Suprapubic skin (tissue), 4 donors: Measurements from ENCODE around the gene PC. TPM values are rescaled to one million over a fixed set of nuclear protein-coding genes. Genes with fewer than 3 reads are reported as not detected.
A peak's percentile ranks its signal among the peaks of the same experiment; 100 is the strongest.

Experiments used
- DNase-seq, 2 donors: peaks; one replicate each; pipeline ENCODE4 v3.0.0-alpha.2; 2019; ENCODE audit warnings: low spot score in 2 of 2
- H3K27ac ChIP-seq: fragments of 200-600 bp; sonication (generic); one replicate; pipeline ENCODE4 v1.5.1; 2019
- H3K27me3 ChIP-seq: fragments of 200-600 bp; sonication (generic); one replicate; pipeline ENCODE4 v1.5.1; 2019
- H3K36me3 ChIP-seq: fragments of 200-600 bp; sonication (generic); one replicate; pipeline ENCODE4 v1.5.1; 2019
- H3K4me1 ChIP-seq: fragments of 200-600 bp; sonication (generic); one replicate; pipeline ENCODE4 v1.5.1; 2019
- H3K4me3 ChIP-seq: fragments of 200-600 bp; sonication (generic); one replicate; pipeline ENCODE4 v1.5.1; 2019; ENCODE audit warnings: mild to moderate bottlenecking
- H3K9me3 ChIP-seq: fragments of 200-600 bp; sonication (generic); one replicate; pipeline ENCODE4 v1.5.1; 2019
- CTCF ChIP-seq, 2 donors: fragments of 200-600 bp in 1 of 2; fragments of 450-650 bp in 1 of 2; sonication (generic) in 1 of 2; IDR thresholded peaks; one replicate each; pipeline ENCODE4 v1.5.1; 2016 to 2019; ENCODE audit warnings: antibody characterized with exemption in 2 of 2, mild to moderate bottlenecking in 1 of 2, moderate library complexity in 1 of 2
- EP300 ChIP-seq: sonication (generic); formaldehyde crosslinking; IDR thresholded peaks from one replicate; pipeline ENCODE4 v1.6.1; 2017; ENCODE audit warnings: antibody characterized with exemption
- POLR2A ChIP-seq, 2 donors: fragments of 450-650 bp; IDR thresholded peaks; one replicate each; pipeline ENCODE4 v1.6.1; 2017; ENCODE audit warnings: antibody characterized with exemption in 2 of 2, mild to moderate bottlenecking in 2 of 2, moderate library complexity in 2 of 2
- POLR2AphosphoS5 ChIP-seq, 3 donors: sonication (generic); formaldehyde crosslinking; IDR thresholded peaks; one replicate each; pipeline ENCODE4 v1.6.1; 2017; ENCODE audit warnings: antibody characterized with exemption in 3 of 3
- WGBS: methylation state at CpG from one replicate; pipeline ENCODE4 v1.1.5; 2018; 5-methylcytosine and 5-hydroxymethylcytosine counted together
- total RNA-seq, 4 donors: library from RNA; depleted of rRNA; stranded (reverse); fragments of >200 nt; gene quantifications; one replicate each; pipeline ENCODE4 v1.1.0, GENCODE V29; 2016

Gene PC
- total RNA-seq, 4 donors from 2014 or later: 10.8 to 25.4 (median 13.9) TPM

- no peak overlapping the region for H3K4me3 ChIP-seq
- peaks cover 45% of the 10 kb centered on the region for H3K36me3 ChIP-seq
- no peaks in the 10 kb centered on the region for H3K27me3 ChIP-seq
- no peaks in the 10 kb centered on the region for H3K9me3 ChIP-seq
- TF ChIP-seq POLR2AphosphoS5 (IDR thresholded peaks at IDR 0.05): no peak
- peak; percentile 58 to 73 for DNase-seq
- H3K4me1 ChIP-seq: peaks cover 38% of the 10 kb centered on the region
- no peak overlapping the region for H3K27ac ChIP-seq
- 93% methylated on average over 15 of the region's 15 CpGs for WGBS
Measured at GRCh38 chr11:66845143-66845875, 112.9 kb downstream of the PC start.

GRCh38 chr11:66844496-66845142 is 113.6 kb downstream of the PC start:
- TF ChIP-seq POLR2AphosphoS5 (IDR thresholded peaks at IDR 0.05) (no peak), EP300 (no peak), CTCF (IDR thresholded peaks at IDR 0.05) (no peak), POLR2A (IDR thresholded peaks at IDR 0.05) (no peak)
- no peaks in the 10 kb centered on the region for H3K27me3 ChIP-seq
- peaks cover 41% of the 10 kb centered on the region for H3K4me1 ChIP-seq
- H3K9me3 ChIP-seq: no peaks in the 10 kb centered on the region
- DNase-seq: peak; percentile 60 to 63
- peak overlapping the region; percentile 92 for H3K4me3 ChIP-seq
- peaks cover 52% of the 10 kb centered on the region for H3K36me3 ChIP-seq
- no peak overlapping the region for H3K27ac ChIP-seq
- WGBS: 92% methylated on average over 7 of the region's 12 CpGs

GRCh38 chr11:66843776-66844495 is 114.2 kb downstream of the PC start:
- Histone ChIP-seq H3K27me3 (no peaks in the 10 kb centered on the region), H3K27ac (peak overlapping the region; percentile 95), H3K4me3 (peak overlapping the region; percentile 92), H3K36me3 (peaks cover 53% of the 10 kb centered on the region), H3K4me1 (peaks cover 41% of the 10 kb centered on the region), H3K9me3 (no peaks in the 10 kb centered on the region)
- peak; percentile 73 to 82 for DNase-seq
- no peak for TF ChIP-seq CTCF (IDR thresholded peaks at IDR 0.05)
- TF ChIP-seq POLR2AphosphoS5 (IDR thresholded peaks at IDR 0.05): no peak
- TF ChIP-seq EP300: no peak
- TF ChIP-seq POLR2A (IDR thresholded peaks at IDR 0.05): no peak
- 15% methylated on average over 14 of the region's 16 CpGs for WGBS

GRCh38 chr11:66842896-66843775 is 115.0 kb downstream of the PC start, which contains the start of gene RCE1:
RCE1 (plus strand) TSS chr11:66843441; CDS start chr11:66843456, 15 bp downstream.
- WGBS: no CpG with 5 or more reads among the region's 98 CpGs
- Histone ChIP-seq H3K27ac (peak within 1 kb of the TSS; percentile 95), H3K27me3 (no peaks in the 10 kb centered on the region), H3K4me3 (peak within 1 kb of the TSS; percentile 92), H3K4me1 (peaks cover 41% of the 10 kb centered on the region), H3K9me3 (no peaks in the 10 kb centered on the region), H3K36me3 (peaks cover 51% of the 10 kb centered on the region)
- no peak for TF ChIP-seq CTCF (IDR thresholded peaks at IDR 0.05)
- peak; percentile 81 to 93 for TF ChIP-seq POLR2A (IDR thresholded peaks at IDR 0.05)
- TF ChIP-seq EP300: no peak
- peak; percentile 26 to 89 (median 58) for TF ChIP-seq POLR2AphosphoS5 (IDR thresholded peaks at IDR 0.05)
- peak; percentile 90 for DNase-seq

GRCh38 chr11:66842501-66842895 is 115.7 kb downstream of the PC start:
- Histone ChIP-seq H3K4me3 (peak overlapping the region; percentile 92), H3K4me1 (peaks cover 41% of the 10 kb centered on the region), H3K36me3 (peaks cover 51% of the 10 kb centered on the region), H3K27me3 (no peaks in the 10 kb centered on the region), H3K9me3 (no peaks in the 10 kb centered on the region), H3K27ac (peak overlapping the region; percentile 95)
- 3% methylated on average over 9 of the region's 11 CpGs for WGBS
- TF ChIP-seq CTCF (IDR thresholded peaks at IDR 0.05) (no peak), EP300 (no peak), POLR2A (IDR thresholded peaks at IDR 0.05) (no peak), POLR2AphosphoS5 (IDR thresholded peaks at IDR 0.05) (no peak)
- no peak for DNase-seq
